Esophagus muscularis mucosa (tissue), 4 donors: Measurements from ENCODE around the gene LMNTD2. TPM values are rescaled to one million over a fixed set of nuclear protein-coding genes. Genes with fewer than 3 reads are reported as not detected.

Experiments
- DNase-seq: peaks from one replicate; pipeline ENCODE4 v3.0.0-alpha.2; 2017; ENCODE audit errors: extremely low spot score
- H3K27ac ChIP-seq, 4 donors: fragments of 200-600 bp; sonication (generic); replicated peaks in 1 of 4; 1 replicate in 3 of 4; 2 replicates in 1 of 4; pipeline ENCODE4 v1.5.1; 2016 to 2019; ENCODE audit warnings: mild to moderate bottlenecking in 1 of 4
- H3K27me3 ChIP-seq, 4 donors: fragments of 200-600 bp; sonication (generic); one replicate each; pipeline versions ENCODE4 v1.5.1 to v1.6.0; 2016 to 2019
- H3K36me3 ChIP-seq, 4 donors: fragments of 200-600 bp; sonication (generic); one replicate each; pipeline ENCODE4 v1.5.1; 2016 to 2019
- H3K4me1 ChIP-seq, 4 donors: fragments of 200-600 bp; sonication (generic); one replicate each; pipeline ENCODE4 v1.5.1; 2016 to 2019
- H3K4me3 ChIP-seq, 4 donors: fragments of 200-600 bp; sonication (generic); 1 replicate in 2 of 4; 2 replicates in 2 of 4; pipeline ENCODE4 v1.5.1; 2016 to 2019; ENCODE audit warnings: mild to moderate bottlenecking in 4 of 4, moderate library complexity in 1 of 4
- H3K9me3 ChIP-seq, 4 donors: fragments of 200-600 bp; sonication (generic); 1 replicate in 3 of 4; 2 replicates in 1 of 4; pipeline ENCODE4 v1.5.1; 2016 to 2019
- CTCF ChIP-seq, 3 experiments: fragments of 200-600 bp in 2 of 3; fragments of 450-650 bp in 1 of 3; sonication (generic) in 2 of 3; IDR thresholded peaks; one replicate each; pipeline ENCODE4 v1.5.1; 2017 to 2019; ENCODE audit warnings: antibody characterized with exemption in 3 of 3, mild to moderate bottlenecking in 2 of 3, moderate library complexity in 1 of 3
- EP300 ChIP-seq: sonication (generic); formaldehyde crosslinking; IDR thresholded peaks from one replicate; pipeline ENCODE4 v1.6.1; 2017; ENCODE audit warnings: antibody characterized with exemption
- POLR2A ChIP-seq: fragments of 450-650 bp; IDR thresholded peaks from one replicate; pipeline ENCODE4 v1.6.1; 2017; ENCODE audit warnings: antibody characterized with exemption, moderate library complexity, mild to moderate bottlenecking, low read depth
- POLR2AphosphoS5 ChIP-seq, 2 donors: sonication (generic); formaldehyde crosslinking; IDR thresholded peaks; one replicate each; pipeline ENCODE4 v1.6.1; 2017; ENCODE audit warnings: antibody characterized with exemption in 2 of 2
- WGBS: methylation state at CpG from one replicate; pipeline ENCODE4 v1.1.5; 2018; 5-methylcytosine and 5-hydroxymethylcytosine counted together
- intact Hi-C: fragments of 100-400 bp; cut with DNase I; formaldehyde crosslinking; loops from one replicate; pipeline ENCODE4 v1.15.1; 2023
- total RNA-seq, 4 donors: library from RNA; depleted of rRNA; stranded (reverse); fragments of >200 nt; gene quantifications; one replicate each; pipeline versions ENCODE4 v1.1.0 to v1.2.1, GENCODE V29; 2016

The LMNTD2 gene
- total RNA-seq, 4 donors from 2014 or later: 0.52 to 3.1 (median 1.7) TPM

- Histone ChIP-seq H3K9me3 (no peaks in the 10 kb centered on the region), H3K4me1 (peaks cover 14 to 24% (median 21%) of the 10 kb centered on the region in 4 donors), H3K27ac (peak overlapping the region; percentile 32 to 74 (median 60)), H3K36me3 (no peaks in the 10 kb centered on the region), H3K4me3 (peak overlapping the region; percentile 72 to 97 (median 90)), H3K27me3 (peaks cover 3 to 34% (median 10%) of the 10 kb centered on the region in 4 donors)
- intact Hi-C loops: no loop called here
- DNase-seq: no peak
- under 1% methylated on average over 37 of the region's 67 CpGs for WGBS
- no peak for TF ChIP-seq CTCF (IDR thresholded peaks at IDR 0.05)
- no peak for TF ChIP-seq POLR2A
- TF ChIP-seq EP300: no peak
- TF ChIP-seq POLR2AphosphoS5 (IDR thresholded peaks at IDR 0.05): no peak
Measured at GRCh38 chr11:561148-562003, 838 bp upstream of the LMNTD2 start.

DNA sequence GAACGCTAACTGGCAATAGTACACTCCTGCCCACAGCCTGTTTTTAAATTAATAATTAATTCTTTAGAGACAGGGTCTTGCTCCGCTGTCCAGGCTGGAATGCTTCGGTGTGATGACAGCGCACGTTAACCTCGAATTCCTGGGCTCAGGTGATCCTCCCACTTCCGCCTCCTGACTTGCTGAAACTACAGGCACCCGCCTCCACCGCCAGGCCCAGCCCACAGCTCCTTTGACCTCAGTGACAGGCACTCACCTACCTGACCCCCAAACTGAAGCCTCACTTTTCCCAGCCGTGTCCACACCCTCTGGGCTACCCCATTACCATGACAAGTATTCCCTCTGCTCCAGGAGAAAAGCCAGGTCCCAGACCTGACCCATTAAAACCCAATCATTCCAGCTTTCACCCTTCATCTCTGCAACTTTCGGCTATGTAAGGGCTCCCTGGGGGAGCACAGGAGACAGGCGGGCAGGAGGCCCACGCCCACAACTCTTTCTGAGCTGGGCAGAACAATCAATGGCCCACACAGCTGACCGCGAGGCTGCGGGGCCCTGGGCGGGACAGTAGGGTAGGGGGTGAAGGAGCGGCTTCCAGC is 730 bp downstream of the LMNTD2 start:
- intact Hi-C loops: no loop called here
- 71% methylated on average over 18 of the region's 18 CpGs for WGBS
- Histone ChIP-seq H3K9me3 (no peaks in the 10 kb centered on the region), H3K4me3 (peak overlapping the region; percentile 72 to 97 (median 90)), H3K4me1 (peaks cover 26 to 39% (median 36%) of the 10 kb centered on the region in 4 donors), H3K36me3 (no peaks in the 10 kb centered on the region), H3K27ac (peak overlapping the region in 3 of 4 donors; percentile 50 to 60 (median 57)), H3K27me3 (peaks cover 13 to 50% (median 24%) of the 10 kb centered on the region in 4 donors)
- TF ChIP-seq EP300 (no peak), POLR2AphosphoS5 (IDR thresholded peaks at IDR 0.05) (no peak), CTCF (IDR thresholded peaks at IDR 0.05) (no peak), POLR2A (no peak)
- no peak for DNase-seq

- TF ChIP-seq POLR2A (no peak), POLR2AphosphoS5 (IDR thresholded peaks at IDR 0.05) (no peak), EP300 (no peak), CTCF (IDR thresholded peaks at IDR 0.05) (no peak)
- H3K27ac ChIP-seq: no peak overlapping the region
- WGBS: 94% methylated on average over 3 of the region's 15 CpGs
- peaks cover 15 to 57% (median 31%) of the 10 kb centered on the region in 4 donors for H3K27me3 ChIP-seq
- peaks cover 31 to 46% (median 43%) of the 10 kb centered on the region in 4 donors for H3K4me1 ChIP-seq
- no peaks in the 10 kb centered on the region for H3K9me3 ChIP-seq
- intact Hi-C loops: no loop called here
- no peak overlapping the region for H3K4me3 ChIP-seq
- H3K36me3 ChIP-seq: no peaks in the 10 kb centered on the region
- DNase-seq: no peak
Measured at GRCh38 chr11:559020-559620, 1.4 kb downstream of the LMNTD2 start.

DNA sequence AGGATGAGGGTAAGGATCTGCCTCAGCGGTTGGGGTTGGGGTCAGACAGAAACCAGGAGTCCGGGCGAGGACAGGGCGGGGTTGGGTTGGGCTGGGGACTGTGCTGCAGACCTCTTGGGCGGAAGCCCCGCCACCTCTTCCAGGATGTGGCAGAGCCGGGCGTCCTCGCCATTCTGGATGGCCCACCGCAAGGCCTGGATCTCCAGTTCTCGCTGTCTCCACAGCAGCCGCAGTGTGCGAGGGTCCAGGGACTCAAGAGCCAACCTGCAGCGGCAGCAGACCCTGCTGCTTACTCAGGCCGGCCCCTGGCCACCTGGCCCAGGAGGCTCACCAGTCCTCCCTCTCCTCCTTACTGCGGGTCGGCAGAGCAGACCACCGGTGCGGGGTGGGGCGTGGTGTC is 2.0 kb downstream of the LMNTD2 start:
- Histone ChIP-seq H3K4me1 (peaks cover 31 to 46% (median 43%) of the 10 kb centered on the region in 4 donors), H3K27me3 (peaks cover 19 to 63% (median 37%) of the 10 kb centered on the region in 4 donors), H3K9me3 (no peaks in the 10 kb centered on the region), H3K4me3 (no peak overlapping the region), H3K27ac (no peak overlapping the region), H3K36me3 (no peaks in the 10 kb centered on the region)
- TF ChIP-seq CTCF (IDR thresholded peaks at IDR 0.05) (no peak), POLR2AphosphoS5 (IDR thresholded peaks at IDR 0.05) (no peak)
- no peak for DNase-seq
- 88% methylated on average over 10 of the region's 20 CpGs for WGBS
- intact Hi-C loops: no loop called here
